HepG2 (cell line): ENCODE data around the gene TNP2. TPM values are rescaled to one million over a fixed set of nuclear protein-coding genes. Genes with fewer than 3 reads are reported as not detected.

Source experiments
- CBFB ChIP-seq: sonication (generic); formaldehyde crosslinking; IDR thresholded peaks from 2 replicates; pipeline ENCODE4 v1.4.0; 2020; ENCODE audit warnings: missing genetic modification reagents
- DBP ChIP-seq: sonication (generic); formaldehyde crosslinking; IDR thresholded peaks from 2 replicates; pipeline ENCODE4 v1.4.0; 2020; ENCODE audit warnings: missing genetic modification reagents; ENCODE audit errors: not compliant biosample characterization
- EHMT2 ChIP-seq: fragments of 200-600 bp; sonication (generic); IDR thresholded peaks from 2 replicates; pipeline ENCODE4 v1.7.0; 2017; ENCODE audit warnings: antibody characterized with exemption, low read depth, low read length, borderline replicate concordance
- HIVEP1 ChIP-seq: sonication (generic); formaldehyde crosslinking; IDR thresholded peaks from 2 replicates; pipeline ENCODE4 v1.4.0; 2020; ENCODE audit warnings: mild to moderate bottlenecking, missing genetic modification reagents
- HNF1B ChIP-seq: sonication (generic); formaldehyde crosslinking; IDR thresholded peaks from 2 replicates; pipeline ENCODE4 v1.5.1; 2020; ENCODE audit warnings: mild to moderate bottlenecking, moderate library complexity, missing genetic modification reagents
- HOXA7 ChIP-seq: sonication (generic); formaldehyde crosslinking; IDR thresholded peaks from 2 replicates; pipeline ENCODE4 v1.8.1; 2022; ENCODE audit warnings: mild to moderate bottlenecking, missing genetic modification reagents, moderate library complexity
- ISL2 ChIP-seq: sonication (generic); formaldehyde crosslinking; IDR thresholded peaks from 2 replicates; pipeline ENCODE4 v1.5.0; 2020; ENCODE audit warnings: missing genetic modification reagents
- ISX ChIP-seq: sonication (generic); formaldehyde crosslinking; conservative IDR thresholded peaks from 2 replicates; pipeline ENCODE4 v1.5.0; 2020; ENCODE audit warnings: missing genetic modification reagents
- POLR2A ChIP-seq, 2 experiments: IDR thresholded peaks; 2 replicates each; pipeline ENCODE4 v1.6.1; 2011; ENCODE audit warnings: low read depth in 2 of 2, low read length in 2 of 2, mild to moderate bottlenecking in 1 of 2, moderate library complexity in 1 of 2; ENCODE audit not compliant: insufficient read depth in 1 of 2
- RBM22 ChIP-seq: fragments of 200-400 bp; formaldehyde crosslinking; optimal IDR thresholded peaks from 2 replicates; pipeline ENCODE3; 2017; ENCODE audit warnings: mild to moderate bottlenecking, low read length, moderate library complexity
- RFX3 ChIP-seq: IDR thresholded peaks from 2 replicates; pipeline ENCODE4 v1.6.1; 2016; ENCODE audit warnings: missing biosample characterization, missing genetic modification reagents
- SALL2 ChIP-seq: sonication (generic); formaldehyde crosslinking; IDR thresholded peaks from 2 replicates; pipeline ENCODE4 v1.8.1; 2023; ENCODE audit warnings: mild to moderate bottlenecking, missing genetic modification reagents, inconsistent platforms
- ZBTB20 ChIP-seq: sonication (generic); formaldehyde crosslinking; IDR thresholded peaks from 2 replicates; pipeline ENCODE4 v1.8.1; 2023; ENCODE audit warnings: missing genetic modification reagents, low read depth, mild to moderate bottlenecking, borderline replicate concordance
- ZEB1 ChIP-seq: IDR thresholded peaks from 2 replicates; pipeline ENCODE4 v1.6.1; 2012; ENCODE audit warnings: mild to moderate bottlenecking, low read depth, inconsistent platforms; ENCODE audit not compliant: insufficient replicate concordance
- ZNF20 ChIP-seq: sonication (generic); formaldehyde crosslinking; IDR thresholded peaks from 2 replicates; pipeline ENCODE4 v1.4.0; 2020; ENCODE audit warnings: mild to moderate bottlenecking, moderate library complexity, missing genetic modification reagents
- ZNF546 ChIP-seq: sonication (generic); formaldehyde crosslinking; conservative IDR thresholded peaks from 2 replicates; pipeline ENCODE4 v1.8.1; 2023; ENCODE audit warnings: mild to moderate bottlenecking, missing genetic modification reagents
- ZNF552 ChIP-seq: sonication (generic); formaldehyde crosslinking; IDR thresholded peaks from 2 replicates; pipeline ENCODE4 v1.9.0; 2022; ENCODE audit warnings: missing genetic modification reagents, mild to moderate bottlenecking, borderline replicate concordance
- ZNF605 ChIP-seq: sonication (generic); formaldehyde crosslinking; IDR thresholded peaks from 2 replicates; pipeline ENCODE4 v1.8.0; 2022; ENCODE audit warnings: mild to moderate bottlenecking, missing genetic modification reagents
- ZNF644 ChIP-seq: IDR thresholded peaks from 2 replicates; pipeline ENCODE4 v1.6.1; 2016; ENCODE audit warnings: low read depth
- ZNF704 ChIP-seq: sonication (generic); formaldehyde crosslinking; IDR thresholded peaks from 2 replicates; pipeline ENCODE4 v1.8.1; 2023; ENCODE audit warnings: mild to moderate bottlenecking, inconsistent platforms, moderate library complexity, missing genetic modification reagents, borderline replicate concordance
- ZNF740 ChIP-seq: sonication (generic); formaldehyde crosslinking; IDR thresholded peaks from 2 replicates; pipeline ENCODE4 v1.4.0; 2020; ENCODE audit warnings: missing genetic modification reagents
- polyA plus RNA-seq, 8 experiments: library from polyadenylated mRNA; depleted of rRNA in 3 of 8; stranded (reverse) in 7 of 8; unstranded in 1 of 8; fragments of >200 nt; fragmentation: Illumina TruSeq in 4 of 8; extraction: Trizol in 4 of 8; gene quantifications; 2 replicates each; pipeline versions ENCODE4 v1.2.1 to v1.2.3, GENCODE V29; 2011 to 2016; ENCODE audit warnings: low read depth in 4 of 8, missing spikeins in 1 of 8, mixed read lengths in 1 of 8; ENCODE audit not compliant: insufficient read depth in 1 of 8
- total RNA-seq, 5 experiments: library from RNA; depleted of rRNA; stranded (reverse); fragments of >200 nt; fragmentation: Illumina TruSeq; extraction: Trizol; gene quantifications; 2 replicates each; pipeline ENCODE4 v1.2.3, GENCODE V29; 2016; ENCODE audit warnings: low read depth in 1 of 5
- TF ChIP-seq, protein P1 (sequence below): IDR thresholded peaks from 2 replicates; pipeline ENCODE4 v1.4.0; 2020; ENCODE audit warnings: mild to moderate bottlenecking, missing genetic modification reagents

Gene TNP2
- total and polyA plus RNA-seq, 2 of the 13 experiments (the other 11 are each of a cell fraction or from before 2014, with no cell fraction given), result not detected

GRCh38 chr16:11296706-11297491, 27.8 kb upstream of the TNP2 start (continued):
- TF ChIP-seq POLR2A (IDR thresholded peaks at IDR 0.05; ENCODE audit: insufficient read depth in 1 of 2, low read depth in 2 of 2, low read length in 2 of 2) (peak; percentile 46 to 71; a peak in 3 of 4 replicates), HIVEP1 (CRISPR knock-in tag) (0 out of 2 replicates have a peak, but pooled peaks have one; percentile 22), ZBTB20 (CRISPR knock-in tag) (no peak; the same call in 1 of the 2 replicates), RFX3 (CRISPR knock-in tag) (no peak), ZEB1 (peak; percentile 75), RBM22 (no peak), CBFB (no peak), ISL2 (no peak), ZNF704 (CRISPR knock-in tag) (peak; percentile 57; the same call in 1 of the 2 replicates), SALL2 (CRISPR knock-in tag) (no peak), HNF1B (CRISPR knock-in tag) (peak; percentile 94), ZNF552 (CRISPR knock-in tag) (0 out of 2 replicates have a peak, but pooled peaks have one; percentile 31), ZNF20 (CRISPR knock-in tag) (peak; percentile 85), HOXA7 (no peak), EHMT2 (no peak; the same call in 1 of the 2 replicates), ZNF644 (CRISPR knock-in tag) (peak; percentile 38; the same call in 1 of the 2 replicates), ZNF605 (CRISPR knock-in tag) (peak; percentile 26), DBP (CRISPR knock-in tag) (no peak), ZNF740 (CRISPR knock-in tag) (no peak), ZNF546 (CRISPR knock-in tag) (peak; percentile 16; the same call in 1 of the 2 replicates), ISX (CRISPR knock-in tag) (no peak; the same call in 1 of the 2 replicates)
- TF ChIP-seq, protein P1, sequence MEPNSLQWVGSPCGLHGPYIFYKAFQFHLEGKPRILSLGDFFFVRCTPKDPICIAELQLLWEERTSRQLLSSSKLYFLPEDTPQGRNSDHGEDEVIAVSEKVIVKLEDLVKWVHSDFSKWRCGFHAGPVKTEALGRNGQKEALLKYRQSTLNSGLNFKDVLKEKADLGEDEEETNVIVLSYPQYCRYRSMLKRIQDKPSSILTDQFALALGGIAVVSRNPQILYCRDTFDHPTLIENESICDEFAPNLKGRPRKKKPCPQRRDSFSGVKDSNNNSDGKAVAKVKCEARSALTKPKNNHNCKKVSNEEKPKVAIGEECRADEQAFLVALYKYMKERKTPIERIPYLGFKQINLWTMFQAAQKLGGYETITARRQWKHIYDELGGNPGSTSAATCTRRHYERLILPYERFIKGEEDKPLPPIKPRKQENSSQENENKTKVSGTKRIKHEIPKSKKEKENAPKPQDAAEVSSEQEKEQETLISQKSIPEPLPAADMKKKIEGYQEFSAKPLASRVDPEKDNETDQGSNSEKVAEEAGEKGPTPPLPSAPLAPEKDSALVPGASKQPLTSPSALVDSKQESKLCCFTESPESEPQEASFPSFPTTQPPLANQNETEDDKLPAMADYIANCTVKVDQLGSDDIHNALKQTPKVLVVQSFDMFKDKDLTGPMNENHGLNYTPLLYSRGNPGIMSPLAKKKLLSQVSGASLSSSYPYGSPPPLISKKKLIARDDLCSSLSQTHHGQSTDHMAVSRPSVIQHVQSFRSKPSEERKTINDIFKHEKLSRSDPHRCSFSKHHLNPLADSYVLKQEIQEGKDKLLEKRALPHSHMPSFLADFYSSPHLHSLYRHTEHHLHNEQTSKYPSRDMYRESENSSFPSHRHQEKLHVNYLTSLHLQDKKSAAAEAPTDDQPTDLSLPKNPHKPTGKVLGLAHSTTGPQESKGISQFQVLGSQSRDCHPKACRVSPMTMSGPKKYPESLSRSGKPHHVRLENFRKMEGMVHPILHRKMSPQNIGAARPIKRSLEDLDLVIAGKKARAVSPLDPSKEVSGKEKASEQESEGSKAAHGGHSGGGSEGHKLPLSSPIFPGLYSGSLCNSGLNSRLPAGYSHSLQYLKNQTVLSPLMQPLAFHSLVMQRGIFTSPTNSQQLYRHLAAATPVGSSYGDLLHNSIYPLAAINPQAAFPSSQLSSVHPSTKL (CRISPR knock-in tag), result peak; percentile 84
